GM18505 (cell line): Measurements from ENCODE around the gene RNF227.
"Not testable (repeated sequence)": the region's sequence is repeated elsewhere in the genome, so short reads cannot be mapped to it uniquely, and the experiment has no call there.

Experiments used
- ATAC-seq: cut with Tn5 transposase; IDR thresholded peaks from one replicate; pipeline ENCODE4 v1.9.1; 2021; ENCODE audit not compliant: unreplicated experiment
- POLR2A ChIP-seq: IDR thresholded peaks from 4 replicates; pipeline ENCODE4 v1.6.1; 2011; ENCODE audit warnings: borderline replicate concordance; ENCODE audit not compliant: insufficient read depth, insufficient read length; ENCODE audit errors: extremely low read depth

The RNF227 gene

GRCh38 chr17:7880076-7880868, 35.8 kb downstream of the RNF227 start:
- TF ChIP-seq POLR2A, result no peak
- ATAC-seq, result no peak

GRCh38 chr17:7878234-7878633, 37.9 kb downstream of the RNF227 start:
- TF ChIP-seq POLR2A, result no peak
- ATAC-seq, result no peak

GRCh38 chr17:7875804-7876370, 40.2 kb downstream of the RNF227 start:
- ATAC-seq, result no peak
- no peak for TF ChIP-seq POLR2A

GRCh38 chr17:7873051-7873450, 43.0 kb downstream of the RNF227 start:
- no peak for TF ChIP-seq POLR2A
- no peak for ATAC-seq

DNA sequence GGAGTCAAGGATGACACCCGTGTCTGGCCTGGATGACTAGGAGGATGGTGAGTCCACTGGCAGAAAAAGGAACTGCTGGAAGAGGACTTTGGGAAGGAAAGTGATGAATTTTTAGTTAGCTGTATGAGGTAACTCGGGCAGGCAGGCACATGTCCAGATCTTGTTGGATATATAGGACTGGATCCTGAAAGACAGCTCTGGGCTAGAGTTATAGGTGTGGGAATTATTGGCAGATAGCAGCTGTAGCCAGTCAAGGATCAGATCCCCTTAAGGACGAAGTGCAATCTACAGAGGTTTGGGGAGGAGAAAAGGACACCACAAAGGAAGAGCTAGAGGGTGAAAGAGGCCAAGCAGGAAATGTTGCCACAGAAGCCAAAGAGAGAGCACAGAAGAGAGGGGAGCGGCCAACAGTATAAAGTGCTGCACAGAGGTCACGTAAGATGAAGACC, 48.2 kb downstream of the RNF227 start:
- ATAC-seq, result no peak
- TF ChIP-seq POLR2A, result no peak

GRCh38 chr17:7864995-7865650, 51.0 kb downstream of the RNF227 start:
- no peak for TF ChIP-seq POLR2A
- no peak for ATAC-seq

- ATAC-seq, result not testable (repeated sequence)
These were observed 51.7 kb downstream of the RNF227 start for GRCh38 chr17:7864384-7864783.
